GM13977 (cell line): ENCODE data around the gene MTHFD1L.

ENCODE experiments used
- DNase-seq: peaks from one replicate; pipeline ENCODE4 v3.0.0; 2012; ENCODE audit warnings: low spot score
- in situ Hi-C: fragments of 300-500 bp; cut with MboI; formaldehyde crosslinking; loops from one replicate; pipeline ENCODE4 v1.12.0; 2022; ENCODE audit warnings: low sequenced_read_pairs, low pct_unique_long_range_greater_than_20kb, mixed read lengths, inconsistent platforms; ENCODE audit not compliant: unreplicated experiment
- TF ChIP-seq, protein P1 (sequence below): IDR thresholded peaks from 2 replicates; pipeline ENCODE4 v1.5.1; 2012; ENCODE audit warnings: mild to moderate bottlenecking, control low read depth; ENCODE audit not compliant: insufficient read depth; ENCODE audit errors: extremely low read depth, missing control alignments

MTHFD1L gene

GRCh38 chr6:151091571-151091970, 226.1 kb downstream of the MTHFD1L start:
- in situ Hi-C loops: no loop called here
- TF ChIP-seq, protein P1, sequence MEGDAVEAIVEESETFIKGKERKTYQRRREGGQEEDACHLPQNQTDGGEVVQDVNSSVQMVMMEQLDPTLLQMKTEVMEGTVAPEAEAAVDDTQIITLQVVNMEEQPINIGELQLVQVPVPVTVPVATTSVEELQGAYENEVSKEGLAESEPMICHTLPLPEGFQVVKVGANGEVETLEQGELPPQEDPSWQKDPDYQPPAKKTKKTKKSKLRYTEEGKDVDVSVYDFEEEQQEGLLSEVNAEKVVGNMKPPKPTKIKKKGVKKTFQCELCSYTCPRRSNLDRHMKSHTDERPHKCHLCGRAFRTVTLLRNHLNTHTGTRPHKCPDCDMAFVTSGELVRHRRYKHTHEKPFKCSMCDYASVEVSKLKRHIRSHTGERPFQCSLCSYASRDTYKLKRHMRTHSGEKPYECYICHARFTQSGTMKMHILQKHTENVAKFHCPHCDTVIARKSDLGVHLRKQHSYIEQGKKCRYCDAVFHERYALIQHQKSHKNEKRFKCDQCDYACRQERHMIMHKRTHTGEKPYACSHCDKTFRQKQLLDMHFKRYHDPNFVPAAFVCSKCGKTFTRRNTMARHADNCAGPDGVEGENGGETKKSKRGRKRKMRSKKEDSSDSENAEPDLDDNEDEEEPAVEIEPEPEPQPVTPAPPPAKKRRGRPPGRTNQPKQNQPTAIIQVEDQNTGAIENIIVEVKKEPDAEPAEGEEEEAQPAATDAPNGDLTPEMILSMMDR: no peak
- DNase-seq: no peak

GRCh38 chr6:151092591-151092990, 227.1 kb downstream of the MTHFD1L start:
- DNase-seq: no peak
- in situ Hi-C loops: no loop called here
- TF ChIP-seq, protein P1: no peak

- in situ Hi-C loops: no loop called here
- TF ChIP-seq, protein P1: no peak
- DNase-seq: no peak
Observed at GRCh38 chr6:151093706-151094105, 228.2 kb downstream of the MTHFD1L start.

GRCh38 chr6:151095538-151096254, 230.2 kb downstream of the MTHFD1L start:
- in situ Hi-C loops: no loop called here
- no peak for DNase-seq
- TF ChIP-seq, protein P1: no peak

DNA sequence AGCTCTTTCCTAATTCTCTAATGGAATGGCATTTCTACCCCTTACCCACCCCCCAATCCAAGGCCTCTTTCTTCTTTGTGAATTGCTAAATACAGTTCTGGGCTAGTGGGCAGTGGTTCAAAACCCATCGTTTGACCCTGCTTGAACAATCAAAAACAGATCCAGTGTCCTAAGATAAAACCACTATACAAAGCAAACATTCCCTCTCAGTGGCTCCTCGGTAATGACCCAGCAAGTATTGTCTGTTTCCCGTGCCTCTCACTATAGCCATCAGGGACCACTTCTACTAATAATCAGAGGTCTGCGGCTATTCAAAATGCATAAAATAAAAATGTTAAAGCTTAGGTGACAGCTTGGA, 230.7 kb downstream of the MTHFD1L start:
- DNase-seq: no peak
- TF ChIP-seq, protein P1: no peak
- in situ Hi-C loops: no loop called here

- DNase-seq: no peak
Observed at GRCh38 chr6:151096691-151097606, 231.4 kb downstream of the MTHFD1L start.

More at GRCh38 chr6:151096691-151097606, 231.4 kb downstream of the MTHFD1L start:
- in situ Hi-C loops: no loop called here
- TF ChIP-seq, protein P1: no peak
